NB4 (cell line): Measurements from ENCODE around the gene PHACTR3.

ENCODE experiments used
- MYC ChIP-seq: IDR thresholded peaks from 2 replicates; pipeline ENCODE4 v1.6.1; 2011; ENCODE audit warnings: low read depth, low read length
- POLR2A ChIP-seq: IDR thresholded peaks from 2 replicates; pipeline ENCODE4 v1.6.1; 2011; ENCODE audit warnings: mild to moderate bottlenecking; ENCODE audit not compliant: insufficient read length; ENCODE audit errors: extremely low read depth
- TF ChIP-seq, protein P1 (sequence below): IDR thresholded peaks from one replicate; pipeline ENCODE4 v1.5.1; 2012; ENCODE audit warnings: low read depth, low read length

DNA sequence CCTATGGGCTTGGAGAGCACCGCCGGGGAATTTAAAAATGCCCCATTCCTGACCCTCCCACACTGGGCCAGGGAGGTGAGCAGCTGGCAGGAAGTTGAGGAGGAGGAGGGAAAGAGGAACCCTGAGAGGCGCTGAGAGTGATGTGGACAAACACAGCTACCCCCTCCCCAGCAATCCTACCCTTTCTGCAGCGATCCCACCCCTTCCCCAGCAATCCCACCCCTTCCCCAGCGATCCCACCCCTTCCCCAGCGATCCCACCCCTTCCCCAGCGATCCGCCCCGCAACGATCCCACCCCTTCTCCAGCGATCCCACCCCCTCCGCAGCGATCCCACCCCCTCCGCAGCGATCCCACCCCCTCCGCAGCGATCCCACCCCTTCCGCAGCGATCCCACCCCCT lies 217.4 kb downstream of the PHACTR3 start:
- TF ChIP-seq, protein P1, sequence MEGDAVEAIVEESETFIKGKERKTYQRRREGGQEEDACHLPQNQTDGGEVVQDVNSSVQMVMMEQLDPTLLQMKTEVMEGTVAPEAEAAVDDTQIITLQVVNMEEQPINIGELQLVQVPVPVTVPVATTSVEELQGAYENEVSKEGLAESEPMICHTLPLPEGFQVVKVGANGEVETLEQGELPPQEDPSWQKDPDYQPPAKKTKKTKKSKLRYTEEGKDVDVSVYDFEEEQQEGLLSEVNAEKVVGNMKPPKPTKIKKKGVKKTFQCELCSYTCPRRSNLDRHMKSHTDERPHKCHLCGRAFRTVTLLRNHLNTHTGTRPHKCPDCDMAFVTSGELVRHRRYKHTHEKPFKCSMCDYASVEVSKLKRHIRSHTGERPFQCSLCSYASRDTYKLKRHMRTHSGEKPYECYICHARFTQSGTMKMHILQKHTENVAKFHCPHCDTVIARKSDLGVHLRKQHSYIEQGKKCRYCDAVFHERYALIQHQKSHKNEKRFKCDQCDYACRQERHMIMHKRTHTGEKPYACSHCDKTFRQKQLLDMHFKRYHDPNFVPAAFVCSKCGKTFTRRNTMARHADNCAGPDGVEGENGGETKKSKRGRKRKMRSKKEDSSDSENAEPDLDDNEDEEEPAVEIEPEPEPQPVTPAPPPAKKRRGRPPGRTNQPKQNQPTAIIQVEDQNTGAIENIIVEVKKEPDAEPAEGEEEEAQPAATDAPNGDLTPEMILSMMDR = no peak
- TF ChIP-seq POLR2A (no peak), MYC (no peak)
